Measurements from ENCODE around the gene DPP10. TPM values are rescaled to one million over a fixed set of nuclear protein-coding genes. Genes with fewer than 3 reads are reported as not detected.

Gene DPP10
- total RNA-seq, 4 donors from 2014 or later = 0.09 to 4.0 (median 0.38) TPM; not detected in 1

- 31 to 47% methylated on average over 2 to 3 of the region's 3 CpGs for WGBS, 2 donors
- H3K27ac ChIP-seq = no peak overlapping the region
- H3K36me3 ChIP-seq = no peaks in the 10 kb centered on the region
- TF ChIP-seq, protein P1, sequence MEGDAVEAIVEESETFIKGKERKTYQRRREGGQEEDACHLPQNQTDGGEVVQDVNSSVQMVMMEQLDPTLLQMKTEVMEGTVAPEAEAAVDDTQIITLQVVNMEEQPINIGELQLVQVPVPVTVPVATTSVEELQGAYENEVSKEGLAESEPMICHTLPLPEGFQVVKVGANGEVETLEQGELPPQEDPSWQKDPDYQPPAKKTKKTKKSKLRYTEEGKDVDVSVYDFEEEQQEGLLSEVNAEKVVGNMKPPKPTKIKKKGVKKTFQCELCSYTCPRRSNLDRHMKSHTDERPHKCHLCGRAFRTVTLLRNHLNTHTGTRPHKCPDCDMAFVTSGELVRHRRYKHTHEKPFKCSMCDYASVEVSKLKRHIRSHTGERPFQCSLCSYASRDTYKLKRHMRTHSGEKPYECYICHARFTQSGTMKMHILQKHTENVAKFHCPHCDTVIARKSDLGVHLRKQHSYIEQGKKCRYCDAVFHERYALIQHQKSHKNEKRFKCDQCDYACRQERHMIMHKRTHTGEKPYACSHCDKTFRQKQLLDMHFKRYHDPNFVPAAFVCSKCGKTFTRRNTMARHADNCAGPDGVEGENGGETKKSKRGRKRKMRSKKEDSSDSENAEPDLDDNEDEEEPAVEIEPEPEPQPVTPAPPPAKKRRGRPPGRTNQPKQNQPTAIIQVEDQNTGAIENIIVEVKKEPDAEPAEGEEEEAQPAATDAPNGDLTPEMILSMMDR (IDR thresholded peaks at IDR 0.05) = no peak
- no peak for TF ChIP-seq POLR2A (IDR thresholded peaks at IDR 0.05)
- no peaks in the 10 kb centered on the region for H3K9me3 ChIP-seq
- intact Hi-C loops (cut with DNase I) = no loop called here
- H3K27me3 ChIP-seq = no peaks in the 10 kb centered on the region
- no peaks in the 10 kb centered on the region for H3K4me1 ChIP-seq
- DNase-seq = no peak
- no peak overlapping the region for H3K4me3 ChIP-seq
Observed at GRCh38 chr2:114727012-114727411, 284.6 kb downstream of the DPP10 start.

DNA sequence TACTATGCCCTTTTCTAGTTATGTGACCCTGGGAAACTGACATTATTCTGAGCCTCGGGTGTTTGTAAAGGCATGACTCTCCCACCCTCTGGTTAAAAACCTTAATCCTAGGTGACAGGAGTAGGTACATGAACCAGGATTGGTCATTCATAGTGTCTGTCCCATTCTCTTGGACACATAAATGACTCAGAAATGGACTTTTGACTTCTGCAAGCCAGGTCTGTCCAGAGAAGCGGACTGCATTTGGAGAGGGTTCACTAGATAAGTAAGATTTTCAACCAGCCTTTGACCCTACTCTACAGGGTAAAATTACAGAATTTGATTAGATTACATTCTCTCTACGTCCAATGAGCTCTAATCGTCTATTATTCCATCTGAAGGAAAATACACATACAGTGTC lies 285.9 kb downstream of the DPP10 start:
- Histone ChIP-seq H3K36me3 (no peaks in the 10 kb centered on the region), H3K27ac (no peak overlapping the region), H3K9me3 (no peaks in the 10 kb centered on the region), H3K4me1 (no peaks in the 10 kb centered on the region), H3K4me3 (no peak overlapping the region), H3K27me3 (no peaks in the 10 kb centered on the region)
- intact Hi-C loops (cut with DNase I) = no loop called here
- DNase-seq = no peak
- 57 to 65% methylated on average over 4 of the region's 4 CpGs for WGBS, 2 donors
- TF ChIP-seq, protein P1 (IDR thresholded peaks at IDR 0.05) = no peak
- TF ChIP-seq POLR2A (IDR thresholded peaks at IDR 0.05) = no peak

- Histone ChIP-seq H3K4me1 (no peaks in the 10 kb centered on the region), H3K27ac (no peak overlapping the region), H3K4me3 (no peak overlapping the region), H3K36me3 (no peaks in the 10 kb centered on the region), H3K27me3 (no peaks in the 10 kb centered on the region), H3K9me3 (no peaks in the 10 kb centered on the region)
- WGBS, 2 donors = 55 to 59% methylated on average over 5 of the region's 5 CpGs
- no peak for DNase-seq
- intact Hi-C loops (cut with DNase I) = no loop called here
- no peak for TF ChIP-seq POLR2A (IDR thresholded peaks at IDR 0.05)
- TF ChIP-seq, protein P1 (IDR thresholded peaks at IDR 0.05) = no peak
Observed at GRCh38 chr2:114729026-114729425, 286.6 kb downstream of the DPP10 start.

DNA sequence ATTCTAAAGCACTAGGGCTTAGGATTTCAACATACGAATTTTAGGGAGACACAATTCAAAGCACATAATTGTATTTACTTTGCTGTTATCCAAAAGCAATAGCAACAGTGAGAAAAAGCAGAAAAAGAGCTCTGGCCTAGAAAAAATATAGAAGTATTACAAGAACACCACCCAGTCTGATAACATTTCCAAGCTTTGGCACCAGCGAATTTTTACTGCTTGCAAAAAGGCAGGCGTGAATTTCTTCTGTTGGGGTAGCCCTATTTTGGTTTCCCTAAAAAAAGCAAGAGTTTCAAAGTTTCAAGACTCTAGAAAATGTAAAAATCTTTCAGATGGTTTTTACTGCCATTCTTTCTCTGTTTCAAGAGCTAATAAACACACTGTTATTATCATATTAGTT lies 292.7 kb downstream of the DPP10 start:
- WGBS, 2 donors = 56 to 64% methylated on average over 3 of the region's 3 CpGs
- Histone ChIP-seq H3K27me3 (no peaks in the 10 kb centered on the region), H3K4me1 (no peaks in the 10 kb centered on the region), H3K27ac (no peak overlapping the region), H3K36me3 (no peaks in the 10 kb centered on the region), H3K9me3 (no peaks in the 10 kb centered on the region), H3K4me3 (no peak overlapping the region)
- no peak for TF ChIP-seq POLR2A (IDR thresholded peaks at IDR 0.05)
- TF ChIP-seq, protein P1 (IDR thresholded peaks at IDR 0.05) = no peak
- intact Hi-C loops (cut with DNase I) = no loop called here
- no peak for DNase-seq

DNA sequence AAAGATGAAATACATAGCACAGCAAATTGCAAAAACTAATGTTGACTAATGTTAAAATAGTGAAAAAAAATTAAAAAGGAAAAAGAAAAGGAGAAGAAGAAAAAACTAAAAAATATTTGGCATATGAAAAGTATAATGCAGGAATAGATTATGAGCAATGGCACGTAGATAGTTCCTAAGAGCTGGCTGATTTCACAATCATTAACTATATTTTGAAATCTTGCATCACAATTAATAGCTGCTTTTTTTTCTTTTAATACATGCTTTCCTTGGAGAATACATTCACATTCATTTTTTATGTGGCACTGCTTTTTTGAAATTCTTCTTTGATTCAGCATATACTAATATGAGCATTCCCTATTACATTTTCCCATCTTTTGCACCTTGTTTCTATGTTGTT lies 299.8 kb downstream of the DPP10 start:
- 42 to 45% methylated on average over 1 of the region's 1 CpG for whole genome bisulfite sequencing, 2 donors
- no peak overlapping the region for H3K4me3 ChIP-seq
- intact Hi-C loops (cut with DNase I) = no loop called here
- no peak overlapping the region for H3K27ac ChIP-seq
- no peak for DNase-seq
- H3K4me1 ChIP-seq = no peaks in the 10 kb centered on the region
- H3K9me3 ChIP-seq = no peaks in the 10 kb centered on the region
- TF ChIP-seq, protein P1 (IDR thresholded peaks at IDR 0.05) = no peak
- no peak for TF ChIP-seq POLR2A (IDR thresholded peaks at IDR 0.05)
- no peaks in the 10 kb centered on the region for H3K27me3 ChIP-seq
- no peaks in the 10 kb centered on the region for H3K36me3 ChIP-seq

Measured in esophagus squamous epithelium (tissue), 5 donors.